Measurements from ENCODE around the gene GPAM. TPM values are rescaled to one million over a fixed set of nuclear protein-coding genes. Genes with fewer than 3 reads are reported as not detected.

The GPAM gene
- total and polyA plus RNA-seq, 2 of the 8 experiments (the other 6 are each of a cell fraction or from before 2014, with no cell fraction given): 5.5 to 15.5 TPM

- TF ChIP-seq RNF2 (IDR thresholded peaks at IDR 0.05; ENCODE audit: borderline replicate concordance, low read depth, low read length, missing control alignments, poor library complexity, severe bottlenecking) (no peak), NANOG (IDR thresholded peaks at IDR 0.05; ENCODE audit: insufficient read depth, low read depth, low read length, poor library complexity, severe bottlenecking) (no peak), EP300 (IDR thresholded peaks at IDR 0.05; ENCODE audit: borderline replicate concordance in 1 of 2, low read depth in 2 of 2, low read length in 2 of 2) (no peak)
Measured at GRCh38 chr10:112140110-112140970, 43.2 kb downstream of the GPAM start (continued).

All from H1 (cell line).